Loucy (cell line): Measurements from ENCODE around the gene SF3A1.

Experiments
- CTCF ChIP-seq: fragments of 200-600 bp; sonication (generic); conservative IDR thresholded peaks from 2 replicates; pipeline ENCODE4 v1.5.1; 2014; ENCODE audit warnings: mild to moderate bottlenecking, antibody characterized with exemption, low read length
- EZH2phosphoT487 ChIP-seq: fragments of 200-600 bp; IDR thresholded peaks from 2 replicates; pipeline ENCODE4 v1.6.1; 2018; ENCODE audit warnings: antibody characterized with exemption, mild to moderate bottlenecking, moderate library complexity, borderline replicate concordance

GRCh38 chr22:30309951-30310741 lies 46.5 kb downstream of the SF3A1 start:
- TF ChIP-seq CTCF (no peak), EZH2phosphoT487 (no peak)
